HG03139 (cell line): ENCODE data around the gene INTS7.

Source experiments
- ATAC-seq: cut with Tn5 transposase; IDR thresholded peaks from one replicate; pipeline ENCODE4 v1.9.1; 2021; ENCODE audit not compliant: unreplicated experiment

The INTS7 gene, protein sequence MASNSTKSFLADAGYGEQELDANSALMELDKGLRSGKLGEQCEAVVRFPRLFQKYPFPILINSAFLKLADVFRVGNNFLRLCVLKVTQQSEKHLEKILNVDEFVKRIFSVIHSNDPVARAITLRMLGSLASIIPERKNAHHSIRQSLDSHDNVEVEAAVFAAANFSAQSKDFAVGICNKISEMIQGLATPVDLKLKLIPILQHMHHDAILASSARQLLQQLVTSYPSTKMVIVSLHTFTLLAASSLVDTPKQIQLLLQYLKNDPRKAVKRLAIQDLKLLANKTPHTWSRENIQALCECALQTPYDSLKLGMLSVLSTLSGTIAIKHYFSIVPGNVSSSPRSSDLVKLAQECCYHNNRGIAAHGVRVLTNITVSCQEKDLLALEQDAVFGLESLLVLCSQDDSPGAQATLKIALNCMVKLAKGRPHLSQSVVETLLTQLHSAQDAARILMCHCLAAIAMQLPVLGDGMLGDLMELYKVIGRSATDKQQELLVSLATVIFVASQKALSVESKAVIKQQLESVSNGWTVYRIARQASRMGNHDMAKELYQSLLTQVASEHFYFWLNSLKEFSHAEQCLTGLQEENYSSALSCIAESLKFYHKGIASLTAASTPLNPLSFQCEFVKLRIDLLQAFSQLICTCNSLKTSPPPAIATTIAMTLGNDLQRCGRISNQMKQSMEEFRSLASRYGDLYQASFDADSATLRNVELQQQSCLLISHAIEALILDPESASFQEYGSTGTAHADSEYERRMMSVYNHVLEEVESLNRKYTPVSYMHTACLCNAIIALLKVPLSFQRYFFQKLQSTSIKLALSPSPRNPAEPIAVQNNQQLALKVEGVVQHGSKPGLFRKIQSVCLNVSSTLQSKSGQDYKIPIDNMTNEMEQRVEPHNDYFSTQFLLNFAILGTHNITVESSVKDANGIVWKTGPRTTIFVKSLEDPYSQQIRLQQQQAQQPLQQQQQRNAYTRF

DNA sequence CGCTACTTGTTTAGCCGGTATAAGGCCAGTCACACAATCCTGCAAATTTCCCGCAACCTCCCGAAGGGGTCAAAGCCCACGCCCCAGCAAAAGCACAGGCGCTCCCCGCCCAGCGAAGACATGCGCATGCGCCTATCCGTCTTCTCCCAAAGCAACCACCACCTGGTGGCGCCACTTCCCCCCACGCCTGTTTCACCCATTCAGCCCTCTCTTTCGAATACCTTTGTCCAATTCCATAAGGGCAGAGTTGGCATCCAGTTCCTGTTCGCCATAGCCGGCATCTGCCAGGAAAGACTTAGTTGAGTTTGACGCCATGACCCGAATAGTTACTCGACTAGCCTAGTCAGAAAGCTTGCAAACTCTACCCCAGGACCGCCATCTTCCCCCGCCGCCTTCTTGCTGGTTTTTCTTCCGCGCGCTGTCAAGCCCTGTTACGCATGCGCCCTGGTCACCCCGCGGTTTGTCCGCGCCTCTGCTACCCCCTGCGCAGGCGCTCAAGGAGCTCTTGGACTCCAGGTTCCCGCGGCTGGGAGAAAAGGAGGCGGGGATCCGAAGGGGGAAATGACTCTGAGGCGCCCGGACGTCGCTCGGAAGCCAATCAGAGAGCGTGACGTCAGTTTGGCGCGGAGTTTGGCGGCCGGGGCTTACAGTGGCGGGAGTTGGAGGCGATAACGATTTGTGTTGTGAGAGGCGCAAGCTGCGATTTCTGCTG is at the start of gene INTS7, which contains the start of gene DTL:
Gene INTS7, minus strand, starts transcription at position 435 of the 712 bp plus-strand sequence. Its CDS starts 120 bp downstream, at position 315.
Gene DTL, plus strand, starts transcription at position 626 of the 712 bp plus-strand sequence. CDS start 143 bp downstream, outside the sequence.
- peak; percentile 80 for ATAC-seq

DNA sequence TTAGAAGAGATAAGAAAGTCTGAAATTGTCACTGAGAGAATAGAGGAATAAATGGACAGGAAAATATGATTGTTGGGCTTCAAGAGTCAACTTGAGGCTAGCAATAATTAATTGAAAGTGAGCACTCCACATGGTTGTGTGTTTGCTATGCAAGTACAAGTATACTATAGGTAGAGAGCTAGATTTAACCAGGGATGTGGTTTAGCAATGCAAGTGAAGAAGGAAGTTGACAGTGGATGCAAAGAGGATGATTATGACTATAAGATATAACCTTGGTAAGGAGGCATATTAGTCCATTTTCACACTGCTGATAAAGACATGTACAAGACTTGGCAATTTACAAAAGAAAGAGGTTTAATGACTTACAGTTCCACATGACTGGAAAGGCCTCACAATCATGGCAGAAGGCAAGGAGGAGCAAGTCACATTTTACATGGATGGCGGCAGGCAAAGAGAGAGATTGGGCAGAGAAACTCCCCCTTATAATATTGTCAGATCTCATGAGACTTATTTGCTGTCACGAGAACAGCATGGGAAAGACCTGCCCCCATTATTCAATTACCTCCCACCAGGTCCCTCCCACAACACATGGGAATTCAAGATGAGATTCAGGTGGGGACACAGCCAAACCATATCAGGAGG is 47.5 kb upstream of the INTS7 start:
- ATAC-seq = no peak

DNA sequence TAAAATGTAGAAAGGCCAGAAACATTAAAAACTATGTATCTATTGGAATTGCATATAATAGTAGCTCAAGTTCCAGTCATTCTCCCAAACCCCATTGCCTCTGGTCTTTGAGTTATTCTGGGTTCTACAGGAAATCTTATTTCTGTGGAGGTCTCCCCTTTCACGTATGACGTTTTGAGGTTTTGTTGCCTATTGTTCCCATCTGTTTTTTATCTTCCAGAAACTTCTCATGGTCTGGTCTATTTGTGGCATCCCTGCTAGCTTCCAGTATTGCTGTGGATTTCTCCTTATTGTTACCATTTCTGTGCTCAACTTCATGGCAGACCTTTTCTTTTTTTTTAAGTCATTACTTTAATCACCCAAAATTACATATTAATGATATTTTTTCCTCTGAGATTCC is 43.5 kb upstream of the INTS7 start:
- ATAC-seq = no peak

DNA sequence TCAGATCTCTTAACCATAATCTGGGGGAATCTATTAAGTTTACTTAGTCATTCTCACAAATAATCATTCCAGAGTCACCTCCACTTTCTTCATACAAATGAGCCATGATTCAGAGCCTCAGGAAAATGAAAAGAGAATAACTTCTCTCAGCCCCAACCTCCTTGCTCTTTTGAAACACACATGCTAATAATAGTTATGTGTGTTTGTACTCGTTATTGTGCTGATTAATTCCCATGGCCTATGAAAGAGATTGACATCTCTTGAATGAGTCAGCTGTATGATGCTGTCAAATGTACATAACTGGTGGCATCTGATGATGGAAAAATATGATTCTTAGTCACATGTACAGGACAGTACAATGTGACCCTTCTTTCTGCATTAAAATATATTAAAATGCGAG is 41.7 kb upstream of the INTS7 start:
- ATAC-seq = no peak

DNA sequence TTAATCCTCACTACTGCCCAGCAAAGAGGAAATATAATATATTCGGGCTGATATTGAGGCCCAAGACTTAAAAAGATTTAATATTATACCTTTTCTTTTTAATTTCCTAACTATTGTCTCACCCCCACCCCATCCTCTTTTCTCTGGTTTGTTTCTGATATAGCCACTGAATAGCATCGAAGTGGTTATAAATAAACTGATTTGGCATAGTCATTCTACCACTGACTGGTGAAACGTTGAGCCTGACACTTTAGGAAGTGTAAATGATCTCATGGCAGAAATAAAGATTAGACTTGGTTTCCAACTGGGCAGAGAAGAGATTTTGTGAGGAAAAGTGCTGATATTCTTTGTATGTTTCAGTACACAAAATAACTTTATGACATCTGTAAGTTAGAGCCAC is 39.5 kb upstream of the INTS7 start:
- no peak for ATAC-seq

DNA sequence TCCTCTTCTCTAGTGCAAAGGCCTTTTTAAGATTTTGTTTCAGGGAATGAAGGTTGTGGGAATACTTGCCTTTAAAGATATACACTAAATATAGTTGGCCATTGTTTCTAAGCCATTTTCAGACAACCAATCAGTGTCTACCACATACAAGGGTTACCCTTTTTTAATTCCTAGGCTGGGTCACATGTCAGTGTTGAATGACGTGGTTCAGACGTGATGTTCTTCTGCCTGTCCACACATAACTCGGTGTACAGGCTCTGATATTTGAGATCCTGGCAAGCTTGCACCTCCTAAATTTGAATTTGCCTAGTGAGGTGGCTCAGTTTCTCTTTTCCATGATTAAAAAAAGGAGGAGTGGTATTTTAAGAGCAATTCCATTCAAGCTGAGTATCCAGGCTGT is 39.0 kb upstream of the INTS7 start:
- ATAC-seq = no peak

DNA sequence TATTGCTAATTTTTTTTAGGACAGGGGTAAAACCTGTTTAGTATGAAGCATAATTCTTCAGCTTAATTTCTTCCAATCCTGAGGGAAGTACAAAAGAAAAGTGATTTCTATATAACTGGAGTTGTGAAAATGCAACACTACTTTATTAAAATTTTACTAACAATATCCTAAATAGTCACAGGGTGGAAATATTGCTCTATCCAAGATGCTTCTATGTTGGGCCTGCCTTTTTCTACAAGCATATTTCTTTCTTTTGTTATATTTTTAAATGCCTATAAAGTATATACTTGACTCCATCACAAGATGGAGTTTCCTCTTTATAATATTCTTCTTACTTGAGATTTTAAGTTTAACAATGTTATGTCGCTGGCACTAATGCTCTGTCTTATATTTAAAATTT is 38.1 kb upstream of the INTS7 start:
- no peak for ATAC-seq

DNA sequence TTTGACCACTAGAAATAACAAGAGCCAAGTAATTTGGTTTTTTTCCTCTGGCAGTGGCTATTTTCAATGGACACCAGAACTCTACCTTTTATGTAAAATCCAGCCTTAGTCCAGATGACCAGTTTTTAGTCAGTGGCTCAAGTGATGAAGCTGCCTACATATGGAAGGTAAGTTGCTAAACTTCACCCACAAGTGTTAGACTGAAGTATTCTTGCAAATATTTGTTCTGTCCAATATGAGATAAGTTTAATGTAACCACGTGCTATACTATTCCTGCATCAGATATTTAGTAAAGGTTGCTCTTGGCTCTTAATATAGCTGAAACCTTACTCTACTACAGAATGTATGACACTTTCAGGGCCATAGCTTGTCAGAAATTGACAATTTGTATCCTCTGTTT is 36.7 kb upstream of the INTS7 start:
- no peak for ATAC-seq

DNA sequence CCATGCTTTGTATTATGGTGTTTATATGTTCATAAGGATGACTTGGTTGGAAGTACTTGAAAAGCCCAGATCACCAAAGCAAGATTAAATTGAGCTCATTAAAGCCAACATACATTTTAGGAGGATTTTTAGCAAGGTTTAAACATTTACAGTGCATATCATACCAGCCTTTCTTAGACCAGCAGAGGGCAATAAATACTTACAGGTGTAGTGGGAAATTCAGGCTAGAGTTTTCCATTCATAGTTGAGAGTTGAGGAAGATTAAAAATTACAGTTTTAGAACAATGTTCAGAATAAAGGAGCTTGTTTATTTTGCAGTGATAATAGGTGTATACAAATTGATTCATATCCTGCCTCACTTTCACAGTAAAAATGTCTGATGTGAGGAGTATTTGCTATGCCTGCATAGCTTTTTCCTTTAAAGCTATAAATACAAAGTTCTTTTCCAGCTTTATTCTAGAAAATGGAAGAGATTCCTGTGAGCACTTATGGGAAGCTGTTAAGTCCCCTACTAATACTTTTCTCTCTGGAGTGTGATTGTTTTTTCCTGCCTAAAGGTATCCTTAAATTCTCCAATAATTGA is 35.5 kb upstream of the INTS7 start:
- ATAC-seq = no peak

DNA sequence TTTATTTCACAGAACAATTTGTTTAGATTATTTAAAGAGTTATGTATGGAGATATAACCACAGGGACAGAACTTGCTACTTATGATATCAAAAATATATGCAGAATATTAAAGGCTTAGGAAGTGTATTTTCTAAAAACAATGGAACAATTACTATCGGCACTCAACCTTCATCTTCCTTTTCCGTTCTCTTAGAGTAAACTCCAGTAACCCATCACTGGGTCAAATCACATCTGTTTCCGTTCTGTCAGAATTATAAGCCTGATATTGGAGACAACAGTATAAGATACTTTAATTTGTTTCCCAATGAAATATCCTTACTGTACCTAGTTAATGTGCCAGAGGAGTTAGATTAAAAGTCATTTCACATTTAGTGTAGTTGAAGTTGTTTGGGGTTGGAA is 32.4 kb upstream of the INTS7 start:
- no peak for ATAC-seq

DNA sequence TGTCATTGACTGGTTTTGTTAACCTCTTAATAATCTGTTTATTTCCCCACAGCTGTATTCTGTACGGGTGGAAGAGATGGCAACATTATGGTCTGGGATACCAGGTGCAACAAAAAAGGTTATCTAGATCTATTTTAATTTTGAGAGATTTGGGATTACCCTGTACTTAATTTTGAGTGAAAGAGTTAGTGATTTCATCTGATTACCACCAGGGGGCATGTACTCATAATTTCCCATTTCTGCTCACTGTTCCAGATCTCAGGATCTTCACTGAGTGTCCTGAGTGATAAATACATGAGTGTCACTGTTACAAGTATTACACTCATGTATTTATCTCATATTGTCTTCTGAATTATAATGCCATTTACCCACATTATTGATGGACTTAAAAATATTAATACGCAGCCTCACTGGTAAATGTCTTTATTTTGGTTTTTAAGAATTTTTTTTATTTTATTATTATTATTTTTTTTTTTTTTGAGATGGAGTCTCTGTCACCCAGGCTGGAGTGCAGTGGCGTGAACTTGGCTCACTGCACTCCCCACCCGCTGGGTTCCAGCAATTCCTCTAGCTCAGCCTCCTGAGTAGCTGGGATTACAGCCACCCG is 27.6 kb upstream of the INTS7 start:
- ATAC-seq = no peak

DNA sequence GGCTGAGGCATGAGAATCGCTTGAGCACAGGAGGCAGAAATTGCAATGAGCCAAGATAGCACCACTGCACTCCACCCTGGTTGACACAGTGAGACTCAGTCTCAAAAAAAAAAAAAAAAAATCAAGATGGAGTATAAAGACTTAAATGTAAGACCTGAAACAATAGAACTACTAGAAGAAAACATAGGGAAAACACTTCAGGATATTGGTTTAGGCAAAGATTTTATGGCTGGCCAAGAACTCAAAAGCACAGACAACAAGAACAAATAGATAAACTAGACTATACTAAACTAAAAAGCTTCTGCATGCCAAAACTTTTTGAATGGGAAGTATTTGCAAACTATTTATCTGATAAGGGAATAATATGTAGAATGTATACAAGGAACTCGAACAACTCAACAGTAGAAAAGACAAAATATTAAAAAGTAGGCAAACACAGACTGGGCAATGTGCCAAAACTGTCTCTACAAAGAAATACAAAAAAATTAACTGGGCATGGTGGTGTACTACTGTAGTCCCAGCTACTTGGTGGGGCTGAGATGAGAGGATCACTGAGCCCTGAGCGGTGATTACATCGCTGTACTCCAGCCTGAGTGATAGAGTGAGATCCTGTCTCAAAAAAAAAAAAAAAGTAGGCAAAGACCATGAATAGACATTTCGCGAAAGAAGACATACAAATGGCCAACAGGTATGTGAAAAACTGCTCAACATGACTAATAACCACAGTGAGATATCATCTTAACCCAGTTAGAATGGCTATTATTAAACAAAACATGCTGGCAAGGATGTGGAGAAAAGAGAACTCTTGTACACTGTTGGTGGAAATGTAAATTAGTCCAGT is 25.5 kb upstream of the INTS7 start:
- no peak for ATAC-seq

DNA sequence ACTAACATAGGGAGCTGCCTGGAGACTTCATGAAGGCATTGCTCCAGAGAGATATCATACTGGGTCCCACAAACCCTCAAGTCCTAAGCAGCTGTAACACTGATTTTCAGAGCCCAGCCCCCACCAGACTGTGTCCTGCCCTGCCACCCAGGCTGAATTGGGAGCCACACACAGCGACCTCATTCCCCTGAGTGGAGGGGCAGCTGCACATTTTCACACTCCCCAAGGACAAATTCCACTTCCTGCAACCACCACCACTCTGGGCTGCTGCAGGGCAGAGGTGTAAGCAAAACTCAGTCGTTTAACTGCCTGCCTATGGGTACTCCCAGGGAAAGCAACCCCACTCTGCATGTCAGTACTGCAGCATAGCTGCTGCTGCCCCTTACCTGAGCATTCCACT is 20.0 kb upstream of the INTS7 start:
- ATAC-seq = no peak

DNA sequence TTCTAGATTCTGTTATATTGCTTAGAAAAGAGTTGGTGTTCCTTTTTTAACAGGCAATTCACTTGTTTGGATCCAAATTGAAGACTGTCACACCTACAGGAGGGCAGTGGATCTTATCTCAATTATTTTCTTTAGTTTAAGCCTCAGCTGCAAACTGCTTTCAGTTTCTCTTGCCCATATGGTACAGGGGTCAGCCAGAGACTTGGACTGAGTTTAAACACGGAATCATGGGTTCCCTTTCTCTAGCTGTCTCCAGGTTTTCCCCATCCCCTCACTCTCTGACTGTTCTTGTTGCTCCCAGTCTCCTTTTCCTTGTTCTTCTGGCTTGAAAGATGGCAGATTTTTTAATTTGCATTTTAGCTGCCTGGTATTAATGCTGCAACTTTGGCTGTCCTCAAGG is 18.6 kb upstream of the INTS7 start:
- ATAC-seq = no peak

DNA sequence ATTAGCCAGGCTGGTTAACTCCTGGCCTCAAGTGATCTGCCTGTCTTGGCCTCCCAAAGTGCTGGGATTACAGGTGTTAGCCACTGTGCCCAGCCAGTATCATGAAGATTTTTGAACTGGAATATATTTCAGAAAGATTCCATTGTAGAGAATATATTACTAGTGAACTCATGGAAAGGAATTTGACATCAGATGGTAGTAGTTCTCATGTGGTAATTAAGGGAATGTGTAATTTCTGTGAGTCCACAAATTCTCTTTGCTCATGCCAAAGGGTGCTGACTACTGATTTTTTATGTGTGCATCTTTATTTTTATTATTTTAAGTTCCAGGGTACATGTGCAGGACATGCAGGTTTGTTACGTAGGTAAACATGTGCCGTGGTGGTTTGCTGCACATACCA is 10.6 kb upstream of the INTS7 start:
- ATAC-seq = no peak

DNA sequence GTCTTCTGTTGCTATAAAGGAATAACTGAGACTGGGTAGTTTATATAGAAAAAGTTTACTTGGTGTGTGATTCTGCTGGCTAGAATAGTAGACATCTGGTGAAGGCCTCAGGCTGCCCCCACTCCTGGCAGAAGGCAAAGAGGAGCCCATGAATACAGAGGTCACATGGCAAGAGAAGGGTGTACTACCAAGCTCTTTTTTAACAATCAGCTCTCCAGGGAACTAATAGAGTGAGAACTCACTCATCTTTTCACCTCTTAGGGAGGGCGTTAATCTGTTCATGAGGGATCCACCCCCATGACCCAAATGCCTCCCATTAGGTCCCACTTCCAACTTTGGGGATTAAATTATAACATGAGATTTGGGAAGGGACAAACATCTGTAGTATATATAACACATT is 9.5 kb upstream of the INTS7 start:
- no peak for ATAC-seq

DNA sequence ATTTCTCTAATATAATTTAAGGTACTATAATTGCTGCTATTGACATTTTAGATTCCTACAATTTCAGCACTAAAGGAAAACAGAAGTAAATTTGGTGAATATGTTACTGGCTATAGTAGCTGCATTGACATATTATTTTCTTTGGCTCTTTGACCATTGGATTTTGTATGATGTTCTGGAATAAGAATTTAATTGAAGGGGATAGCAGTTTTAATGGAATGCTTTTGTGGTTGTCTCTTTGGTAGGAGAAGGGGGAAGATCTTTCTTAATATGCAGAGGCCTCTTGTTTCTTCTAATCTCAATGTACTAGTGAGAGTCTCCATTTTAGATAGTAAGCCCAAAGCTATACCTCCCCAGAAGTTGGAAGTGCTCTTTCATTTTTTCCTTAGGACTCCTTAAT is 7.1 kb upstream of the INTS7 start:
- ATAC-seq = no peak

DNA sequence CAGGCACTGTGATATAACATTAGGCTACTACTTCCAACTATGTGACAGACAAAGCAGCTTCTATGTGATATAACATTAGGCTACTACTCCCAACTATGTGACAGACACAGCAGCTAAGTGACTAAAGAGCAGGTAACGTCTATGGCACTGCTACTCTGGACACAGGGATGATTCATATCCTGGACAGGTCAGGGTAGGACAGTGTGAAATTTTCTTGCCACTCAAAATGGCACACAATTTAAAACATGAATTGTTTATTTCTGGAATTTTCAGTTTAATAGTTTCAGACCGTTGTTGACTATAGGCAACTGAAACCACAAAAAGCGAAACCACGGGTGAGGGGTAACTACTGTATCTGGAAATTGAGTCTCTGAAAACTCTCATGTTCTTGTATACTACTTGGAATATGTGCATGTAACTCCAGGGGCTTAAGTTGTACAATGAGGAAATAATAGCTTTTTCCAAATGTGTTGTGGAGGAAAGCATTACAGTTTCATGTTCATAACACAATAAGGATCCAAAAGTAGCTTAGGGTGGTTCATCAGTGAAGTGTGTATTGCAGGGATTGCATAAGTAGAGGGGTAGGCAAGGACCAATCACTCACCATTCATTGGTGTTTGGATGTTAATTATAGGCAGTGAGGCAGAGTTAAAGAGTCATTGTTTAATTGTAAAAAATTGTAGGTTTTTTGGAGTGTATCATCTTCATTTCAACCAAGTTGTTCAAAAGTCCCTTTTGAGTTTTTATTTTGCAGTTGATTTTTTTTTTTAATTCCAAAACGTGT is 5.5 kb upstream of the INTS7 start:
- no peak for ATAC-seq
